Activated naive CD4-positive, alpha-beta T cell treated with anti-CD3 and anti-CD28 coated beads, Interleukin-2, amount 50 U/mL, for 16 hours (primary cell): ENCODE data around the gene KNG1.
A peak's percentile ranks its signal among the peaks of the same experiment; 100 is the strongest.

Experiments used
- DNase-seq: peaks from one replicate; pipeline ENCODE4 v3.0.0-alpha.2; 2020

Gene KNG1

DNA sequence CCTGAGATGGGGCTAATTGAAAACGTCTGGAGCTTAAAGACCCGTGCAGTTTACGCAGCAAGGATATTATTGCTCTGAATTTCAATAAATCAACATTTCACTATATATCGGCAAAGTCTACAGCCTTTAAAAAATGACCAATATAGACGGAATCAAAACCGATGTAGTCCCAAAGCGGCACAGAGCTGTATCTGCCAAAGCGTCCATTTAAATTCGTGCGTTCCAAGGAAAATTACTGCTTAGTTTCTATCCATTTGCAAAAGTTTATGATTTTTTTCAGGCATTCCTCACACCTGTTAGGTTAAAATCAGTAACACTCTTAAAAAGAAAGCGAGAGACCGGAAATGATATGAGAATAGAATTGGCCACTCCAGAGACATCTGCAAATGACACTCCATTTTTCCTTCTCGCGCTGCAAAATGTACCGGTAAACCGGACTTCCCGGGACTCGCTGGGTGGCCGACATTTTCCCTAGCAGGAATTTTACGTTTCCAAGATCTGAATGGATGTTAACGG lies 65.4 kb downstream of the KNG1 start:
- no peak for DNase-seq

DNA sequence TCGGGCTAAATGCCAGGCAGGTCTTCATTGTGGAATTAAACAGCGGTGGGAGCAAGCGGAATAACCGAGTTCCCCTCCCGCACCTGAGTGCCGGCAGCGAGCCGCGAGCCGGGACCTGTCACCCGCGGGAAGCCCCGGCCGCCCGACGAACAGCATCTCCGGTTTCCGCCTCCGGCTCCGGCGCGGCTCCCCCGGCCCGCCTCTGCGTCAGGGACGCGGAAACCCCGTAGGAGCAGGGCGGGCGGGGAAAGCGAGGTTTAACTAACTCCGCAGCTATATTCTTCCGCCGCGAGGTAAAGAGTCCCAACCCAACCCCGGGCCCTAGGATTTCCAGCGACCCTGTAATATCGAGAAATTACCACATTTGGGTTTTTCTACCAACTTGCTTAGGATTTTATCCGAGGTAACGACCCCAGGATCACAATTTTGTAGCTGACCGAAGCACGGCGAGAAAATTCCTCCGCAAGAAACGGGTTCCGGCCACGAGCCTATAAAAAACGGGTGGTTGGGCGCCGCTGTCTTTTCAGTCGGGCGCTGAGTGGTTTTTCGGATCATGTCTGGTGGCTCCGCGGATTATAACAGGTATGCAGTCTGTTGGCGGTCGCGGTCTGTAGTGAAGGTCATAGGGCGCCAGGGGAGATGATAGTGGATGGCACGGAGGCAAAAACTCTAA lies 66.0 kb downstream of the KNG1 start, which contains the start of gene EIF4A2:
EIF4A2 (plus strand) TSS at position 520 of the 673 bp plus-strand sequence; CDS start at position 554, 34 bp downstream.
- DNase-seq = peak; percentile 91

DNA sequence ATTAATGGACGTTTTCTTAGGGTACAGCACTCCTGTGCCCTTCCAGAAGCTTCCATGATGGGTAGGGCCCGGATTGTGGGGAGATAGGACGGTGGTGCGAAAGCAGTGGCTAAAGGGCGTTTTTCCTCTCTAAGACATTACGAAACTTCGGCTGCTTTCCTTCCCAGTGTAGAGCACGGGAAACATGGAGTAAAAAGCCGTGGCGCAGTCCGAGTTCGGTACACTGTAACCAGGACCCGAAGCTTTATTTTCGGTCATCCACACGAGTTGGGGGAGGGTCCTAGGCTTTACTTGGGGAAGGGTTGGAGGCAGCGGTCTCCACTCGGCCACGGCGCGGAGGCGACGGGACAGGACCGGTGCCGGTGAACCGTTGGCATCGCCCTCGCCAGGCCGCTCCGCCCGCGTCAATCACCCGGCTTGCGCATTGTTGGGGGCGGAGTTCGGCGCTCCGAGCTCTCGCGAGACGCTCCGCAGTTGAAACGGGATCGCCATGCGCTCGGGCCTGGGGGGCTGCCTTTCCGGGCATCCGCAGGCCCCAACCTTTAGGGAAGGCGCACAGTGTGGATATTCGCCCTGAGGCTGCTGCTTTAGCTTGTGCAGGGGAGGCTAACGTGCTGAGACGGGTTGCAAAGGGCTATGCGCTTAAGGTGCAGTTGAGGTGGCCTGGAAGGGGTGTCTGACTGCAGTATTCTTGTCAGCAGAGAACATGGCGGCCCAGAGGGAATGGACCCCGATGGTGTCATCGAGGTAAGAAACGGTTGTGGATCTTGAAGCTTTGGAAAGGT lies 66.8 kb downstream of the KNG1 start:
- peak; percentile 77 for DNase-seq

DNA sequence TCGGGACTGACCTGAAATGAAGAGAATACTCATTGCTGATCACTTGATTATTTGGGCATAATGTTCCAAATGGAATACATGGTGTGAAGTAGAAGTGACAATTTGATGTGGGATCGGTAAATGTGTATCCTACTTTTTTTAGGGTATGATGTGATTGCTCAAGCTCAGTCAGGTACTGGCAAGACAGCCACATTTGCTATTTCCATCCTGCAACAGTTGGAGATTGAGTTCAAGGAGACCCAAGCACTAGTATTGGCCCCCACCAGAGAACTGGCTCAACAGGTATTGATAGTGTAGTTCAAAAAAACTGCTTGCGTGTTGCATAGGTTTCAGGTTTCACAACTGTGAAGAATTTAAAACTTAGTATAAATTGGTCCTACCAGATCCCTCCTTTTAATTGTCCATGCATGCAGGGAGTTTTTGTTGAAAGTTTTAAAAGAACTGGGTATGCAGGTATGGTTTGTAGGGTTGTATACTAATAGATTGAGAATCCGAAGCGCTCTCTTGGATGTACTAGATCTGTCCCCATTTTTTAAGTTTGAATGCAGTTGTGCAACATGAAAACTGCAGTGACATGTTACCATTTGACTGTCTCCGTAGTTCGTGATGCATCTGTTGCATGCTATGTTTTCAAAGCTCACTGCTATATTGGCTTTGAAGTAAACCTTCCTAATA lies 67.8 kb downstream of the KNG1 start:
- DNase-seq = no peak

DNA sequence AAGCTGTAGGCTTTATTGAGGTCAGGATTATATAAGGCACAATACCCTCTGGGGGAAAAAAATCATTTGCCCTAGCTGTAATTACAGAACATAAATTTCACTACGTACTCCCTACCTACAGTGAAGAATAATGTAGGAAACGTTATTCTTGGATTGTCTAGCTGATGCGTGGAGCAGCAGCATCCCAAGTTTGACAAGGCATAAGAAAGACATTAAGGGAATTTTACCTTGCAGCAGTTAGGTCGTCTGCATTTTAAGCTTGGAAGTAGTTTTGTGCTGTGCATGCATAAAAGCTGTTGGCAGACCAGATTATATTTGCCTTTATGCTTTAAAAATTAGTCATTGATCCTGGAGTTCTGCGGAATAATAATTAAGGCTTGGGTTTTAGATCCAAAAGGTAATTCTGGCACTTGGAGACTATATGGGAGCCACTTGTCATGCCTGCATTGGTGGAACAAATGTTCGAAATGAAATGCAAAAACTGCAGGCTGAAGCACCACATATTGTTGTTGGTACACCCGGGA lies 68.4 kb downstream of the KNG1 start:
- no peak for DNase-seq

DNA sequence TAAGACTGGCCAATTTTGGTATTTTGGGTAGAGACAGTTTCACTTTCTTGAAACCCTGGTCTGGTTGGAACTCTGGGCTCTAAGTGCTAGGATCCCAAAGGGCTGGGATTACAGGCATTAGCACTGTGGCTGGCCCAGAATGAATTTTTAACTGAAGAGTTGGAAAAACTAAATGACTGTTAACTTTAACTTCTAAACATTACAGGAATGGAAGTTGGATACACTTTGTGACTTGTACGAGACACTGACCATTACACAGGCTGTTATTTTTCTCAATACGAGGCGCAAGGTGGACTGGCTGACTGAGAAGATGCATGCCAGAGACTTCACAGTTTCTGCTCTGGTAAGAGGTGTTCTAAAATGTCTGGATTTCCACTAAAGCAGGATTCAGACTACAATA lies 69.8 kb downstream of the KNG1 start:
- no peak for DNase-seq

DNA sequence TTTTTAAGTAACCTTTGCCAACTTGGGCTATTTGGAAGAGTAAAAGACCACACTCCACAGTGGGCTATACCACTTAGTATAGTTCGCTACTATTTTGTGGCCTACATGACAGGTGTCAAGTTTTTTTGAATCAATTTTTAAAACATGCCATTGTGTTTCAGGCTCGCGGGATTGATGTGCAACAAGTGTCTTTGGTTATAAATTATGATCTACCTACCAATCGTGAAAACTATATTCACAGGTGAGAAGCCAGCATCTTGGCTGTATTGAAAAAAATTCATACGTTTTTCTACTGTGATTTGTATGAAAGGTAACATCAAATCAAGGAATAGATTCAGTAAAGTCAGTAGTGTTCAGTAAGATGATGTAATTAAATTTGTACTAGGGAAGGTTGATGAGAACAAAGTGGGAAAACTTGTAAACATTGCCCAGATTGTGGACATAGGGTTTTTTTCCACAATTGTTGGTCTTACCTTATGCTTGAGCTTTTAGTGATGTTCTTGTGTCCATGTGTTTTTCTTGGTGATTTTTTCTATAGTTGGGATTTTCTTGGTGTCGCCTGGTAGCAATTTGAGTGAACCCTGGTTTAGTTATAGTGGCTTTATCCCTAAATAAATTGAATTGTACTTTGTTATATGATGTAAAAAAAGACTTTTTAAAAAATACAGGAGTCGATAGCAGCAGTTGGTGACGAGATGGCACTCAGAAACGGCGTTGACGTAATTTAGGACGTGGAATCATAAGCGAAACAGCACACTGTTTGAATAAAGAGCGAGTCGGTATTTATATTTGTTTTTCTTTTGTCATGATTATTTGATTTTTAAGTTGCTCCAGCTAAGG lies 70.7 kb downstream of the KNG1 start:
- no peak for DNase-seq

DNA sequence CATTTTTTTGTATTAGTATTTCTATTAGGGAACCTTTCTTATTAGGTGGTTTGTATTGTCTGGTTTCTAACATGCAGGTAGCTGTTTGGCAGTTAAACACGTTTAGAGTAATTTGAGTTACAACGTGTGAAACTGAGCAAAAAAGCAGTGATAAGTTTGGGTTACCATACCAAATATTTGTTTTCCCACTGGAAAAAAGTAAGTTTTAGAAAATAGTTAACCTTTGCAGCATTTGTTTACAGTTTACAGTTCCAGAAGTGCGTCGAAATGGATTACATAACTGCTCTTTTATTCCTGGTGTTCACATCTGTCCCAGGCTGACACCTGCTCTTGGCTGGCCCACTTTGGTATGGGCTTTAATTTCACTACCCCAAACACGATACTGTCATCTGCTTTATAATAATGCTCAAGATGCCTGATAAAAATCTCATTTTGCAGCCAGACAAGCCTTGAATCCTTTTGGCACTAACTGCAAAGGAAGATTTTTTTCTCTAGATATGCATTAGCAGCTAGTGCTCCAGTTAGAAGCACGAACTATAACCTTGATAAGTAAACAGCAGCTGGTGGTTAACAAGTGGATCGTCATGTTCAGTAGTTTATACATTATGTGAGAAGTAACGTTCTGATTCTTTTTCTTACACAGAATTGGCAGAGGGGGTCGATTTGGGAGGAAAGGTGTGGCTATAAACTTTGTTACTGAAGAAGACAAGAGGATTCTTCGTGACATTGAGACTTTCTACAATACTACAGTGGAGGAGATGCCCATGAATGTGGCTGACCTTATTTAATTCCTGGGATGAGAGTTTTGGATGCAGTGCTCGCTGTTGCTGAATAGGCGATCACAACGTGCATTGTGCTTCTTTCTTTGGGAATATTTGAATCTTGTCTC lies 71.6 kb downstream of the KNG1 start:
- no peak for DNase-seq

DNA sequence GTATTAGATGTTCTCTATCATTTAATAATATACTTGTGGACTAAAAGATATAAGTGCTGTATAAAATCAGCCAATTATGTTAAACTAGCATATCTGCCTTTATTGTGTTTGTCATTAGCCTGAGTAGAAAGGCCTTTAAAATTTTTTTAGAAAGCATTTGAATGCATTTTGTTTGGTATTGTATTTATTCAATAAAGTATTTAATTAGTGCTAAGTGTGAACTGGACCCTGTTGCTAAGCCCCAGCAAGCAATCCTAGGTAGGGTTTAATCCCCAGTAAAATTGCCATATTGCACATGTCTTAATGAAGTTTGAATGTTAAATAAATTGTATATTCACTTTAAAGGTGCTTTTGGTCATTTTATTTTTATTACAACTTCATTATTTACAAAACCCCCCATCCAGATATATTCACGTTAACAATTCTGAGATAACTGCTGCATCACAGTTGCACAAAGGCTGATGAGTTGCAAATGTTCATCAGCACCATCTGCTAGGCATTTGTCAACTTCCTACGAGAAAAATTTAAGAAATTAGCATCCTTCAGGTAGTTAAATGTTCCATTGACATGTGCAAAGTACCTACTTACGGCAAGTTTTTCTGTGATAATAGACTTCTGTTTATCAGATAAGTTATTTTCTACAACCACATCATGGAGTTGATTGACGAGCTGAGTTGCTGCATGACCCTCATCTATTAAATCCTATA lies 72.5 kb downstream of the KNG1 start:
- DNase-seq = no peak

DNA sequence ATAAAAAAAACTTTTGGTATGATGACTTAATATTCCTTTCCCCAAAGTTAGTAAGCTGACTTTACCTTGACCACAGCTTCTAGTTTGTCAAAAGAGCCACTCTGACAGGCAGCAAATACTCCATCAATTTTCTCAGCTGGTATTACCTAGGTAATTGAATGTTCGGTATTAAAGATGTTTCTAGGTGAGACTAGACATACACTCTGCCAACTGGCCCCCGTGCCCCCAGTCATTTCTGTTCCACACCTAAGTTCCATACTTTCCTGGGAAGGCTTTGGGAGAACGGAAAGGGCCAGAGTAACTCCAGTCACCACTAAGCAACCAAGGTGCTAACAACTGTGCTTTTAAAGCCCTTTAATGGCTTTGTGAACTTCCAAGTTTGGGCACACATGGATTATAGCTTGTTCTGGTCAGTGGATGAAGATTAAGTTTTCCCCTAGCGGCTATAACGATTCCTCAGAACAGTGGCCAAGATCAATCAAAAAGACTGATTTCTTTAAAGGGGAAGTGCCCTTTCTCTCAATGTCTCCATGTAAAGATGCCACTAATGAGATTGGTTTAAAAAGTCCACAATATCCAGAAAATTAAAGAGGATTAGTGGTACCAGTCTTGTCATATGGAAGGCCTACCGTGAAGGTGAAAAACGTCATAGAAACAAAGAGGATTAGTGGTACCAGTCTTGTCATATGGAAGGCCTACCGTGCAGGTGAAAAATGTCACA lies 73.3 kb downstream of the KNG1 start:
- peak; percentile 32 for DNase-seq
